WTC11 (cell line): ENCODE measurements around the gene SRPK3.

Source experiments
- CREB1 ChIP-seq: sonication (generic); formaldehyde crosslinking; IDR thresholded peaks from 2 replicates; pipeline ENCODE4 v1.8.0; 2023; ENCODE audit warnings: mild to moderate bottlenecking, missing genetic modification reagents
- CTCF ChIP-seq: fragments of 200-600 bp; IDR thresholded peaks from 2 replicates; pipeline ENCODE4 v1.8.0; 2022; ENCODE audit warnings: antibody characterized with exemption
- FOXK1 ChIP-seq: sonication (generic); formaldehyde crosslinking; IDR thresholded peaks from 2 replicates; pipeline ENCODE4 v1.8.0; 2022; ENCODE audit warnings: mild to moderate bottlenecking, moderate library complexity, missing genetic modification reagents
- GTF2I ChIP-seq: fragments of 250-450 bp; sonication (Bioruptor Pico); conservative IDR thresholded peaks from 2 replicates; pipeline ENCODE4 v1.4.0; 2021; ENCODE audit warnings: mild to moderate bottlenecking
- JUN ChIP-seq: sonication (generic); formaldehyde crosslinking; IDR thresholded peaks from 2 replicates; pipeline ENCODE4 v1.8.0; 2023; ENCODE audit warnings: mild to moderate bottlenecking, missing genetic modification reagents
- NR3C1 ChIP-seq: sonication (generic); formaldehyde crosslinking; conservative IDR thresholded peaks from 2 replicates; pipeline ENCODE4 v1.8.1; 2023; ENCODE audit warnings: low read depth, mild to moderate bottlenecking, missing genetic modification reagents
- SP1 ChIP-seq: sonication (generic); formaldehyde crosslinking; conservative IDR thresholded peaks from 2 replicates; pipeline ENCODE4 v1.8.1; 2022; ENCODE audit warnings: missing genetic modification reagents
- TP53 ChIP-seq: sonication (generic); formaldehyde crosslinking; IDR thresholded peaks from 2 replicates; pipeline ENCODE4 v1.8.1; 2023; ENCODE audit warnings: mild to moderate bottlenecking, missing genetic modification reagents
- ZBTB21 ChIP-seq: sonication (generic); formaldehyde crosslinking; IDR thresholded peaks from 2 replicates; pipeline ENCODE4 v1.8.1; 2023; ENCODE audit warnings: mild to moderate bottlenecking, missing genetic modification reagents, borderline replicate concordance
- ZNF317 ChIP-seq: sonication (generic); formaldehyde crosslinking; IDR thresholded peaks from 2 replicates; pipeline ENCODE4 v1.8.1; 2023; ENCODE audit warnings: low read depth, mild to moderate bottlenecking, moderate library complexity, missing genetic modification reagents, borderline replicate concordance

DNA sequence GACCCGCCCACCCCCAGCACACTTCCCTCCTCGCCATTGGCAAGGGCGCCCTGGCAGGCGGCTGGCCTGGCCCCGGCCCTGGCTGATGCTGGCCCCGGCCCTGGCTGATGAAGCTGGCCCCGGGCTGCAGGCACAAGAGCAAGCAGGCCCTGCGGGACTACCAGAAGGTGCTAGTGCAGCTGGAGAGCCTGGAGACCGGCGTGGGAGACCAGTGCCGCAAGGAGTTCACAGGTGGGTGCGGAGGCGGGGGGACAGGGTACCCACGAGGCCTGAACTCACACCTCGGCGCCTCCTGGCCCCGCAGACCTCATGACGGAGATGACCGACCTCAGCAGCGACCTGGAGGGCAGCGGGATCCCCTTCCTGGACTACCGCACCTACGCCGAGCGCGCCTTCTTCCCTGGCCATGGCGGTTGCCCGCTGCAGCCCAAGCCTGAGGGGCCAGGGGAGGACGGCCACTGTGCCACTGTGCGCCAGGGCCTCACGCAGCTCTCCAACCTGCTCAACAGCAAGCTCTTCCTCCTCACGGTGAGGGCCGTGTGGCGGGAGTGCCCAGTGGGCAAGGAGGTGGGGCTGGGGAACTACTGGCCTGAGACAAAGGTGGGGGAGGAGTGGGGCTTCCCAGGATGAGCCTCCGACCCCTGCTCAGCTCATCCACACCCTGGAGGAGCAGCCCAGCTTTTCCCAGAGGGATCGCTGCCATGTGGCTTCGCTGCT is 6.1 kb upstream of the SRPK3 start:
- TF ChIP-seq FOXK1 (CRISPR knock-in tag) = no peak
- no peak for TF ChIP-seq ZBTB21 (CRISPR knock-in tag)
- no peak for TF ChIP-seq TP53 (CRISPR knock-in tag)
- TF ChIP-seq CTCF = no peak
- no peak for TF ChIP-seq ZNF317
- no peak for TF ChIP-seq JUN (CRISPR knock-in tag)
- no peak for TF ChIP-seq SP1
- no peak for TF ChIP-seq CREB1
- no peak for TF ChIP-seq GTF2I (CRISPR knock-in tag)
- no peak for TF ChIP-seq NR3C1 (CRISPR knock-in tag)
